Endothelial cell of umbilical vein (primary cell): ENCODE data around the gene SOX30.

Experiments
- EZH2 ChIP-seq: IDR thresholded peaks from 2 replicates; pipeline ENCODE4 v1.6.1; 2012; ENCODE audit warnings: borderline replicate concordance, low read depth, mild to moderate bottlenecking, moderate library complexity, low read length, inconsistent platforms; ENCODE audit not compliant: severe bottlenecking
- FOS ChIP-seq: IDR thresholded peaks from 2 replicates; pipeline ENCODE4 v1.6.1; 2011; ENCODE audit warnings: mild to moderate bottlenecking, low read length, moderate library complexity, borderline replicate concordance; ENCODE audit not compliant: insufficient read depth
- GATA2 ChIP-seq: IDR thresholded peaks from 2 replicates; pipeline ENCODE4 v1.7.0; 2011; ENCODE audit warnings: low read depth, mild to moderate bottlenecking, moderate library complexity, mixed read lengths, low read length; ENCODE audit not compliant: insufficient read length, insufficient read depth
- JUN ChIP-seq: IDR thresholded peaks from 2 replicates; pipeline ENCODE4 v1.6.1; 2011; ENCODE audit warnings: borderline replicate concordance, low read depth; ENCODE audit not compliant: insufficient read length, insufficient read depth
- MYC ChIP-seq: IDR thresholded peaks from one replicate; pipeline ENCODE4 v1.6.1; 2011; ENCODE audit warnings: mild to moderate bottlenecking, low read depth, low read length
- POLR2A ChIP-seq: IDR thresholded peaks from 2 replicates; pipeline ENCODE4 v1.6.1; 2012; ENCODE audit warnings: low read depth, mild to moderate bottlenecking, control low read depth, low read length
- POLR2AphosphoS5 ChIP-seq: IDR thresholded peaks from 2 replicates; pipeline ENCODE4 v1.6.1; 2012; ENCODE audit warnings: low read depth, mild to moderate bottlenecking, control low read depth, low read length, moderate library complexity; ENCODE audit not compliant: insufficient read depth
- TF ChIP-seq, protein P1 (sequence below), 2 donors: IDR thresholded peaks; 1 replicate in 1 of 2; 2 replicates in 1 of 2; pipeline ENCODE4 v1.5.1; 2011; ENCODE audit warnings: low read length in 2 of 2, mild to moderate bottlenecking in 2 of 2, moderate library complexity in 2 of 2, control low read depth in 1 of 2, inconsistent platforms in 1 of 2, low read depth in 1 of 2; ENCODE audit not compliant: insufficient read depth in 1 of 2; ENCODE audit errors: extremely low read depth in 1 of 2
- TF ChIP-seq, protein P2 (sequence below): IDR thresholded peaks from 2 replicates; pipeline ENCODE4 v1.6.1; 2011; ENCODE audit not compliant: insufficient read depth, insufficient read length

DNA sequence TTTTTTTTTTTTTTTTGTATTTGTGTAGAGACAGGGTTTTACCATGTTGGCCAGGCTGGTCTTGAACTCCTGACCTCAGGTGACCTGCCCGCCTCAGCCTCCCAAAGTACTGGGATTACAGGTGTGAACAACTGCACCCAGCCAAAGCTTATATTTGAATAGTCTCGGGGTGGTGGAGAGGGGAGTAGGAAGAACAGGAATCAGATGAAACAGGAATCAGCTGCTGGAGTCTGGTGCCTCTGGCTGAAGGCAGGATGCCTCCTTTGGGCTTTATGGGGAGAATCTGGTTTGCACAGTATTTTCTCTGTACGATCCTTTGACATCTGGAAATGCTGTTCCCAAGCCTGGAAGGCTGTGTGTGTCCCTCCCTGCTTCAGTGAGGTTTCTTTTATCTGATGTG is 30.0 kb upstream of the SOX30 start:
- TF ChIP-seq JUN (no peak), EZH2 (no peak), POLR2A (no peak), MYC (no peak), POLR2AphosphoS5 (no peak), FOS (no peak), GATA2 (no peak)
- TF ChIP-seq, protein P1, sequence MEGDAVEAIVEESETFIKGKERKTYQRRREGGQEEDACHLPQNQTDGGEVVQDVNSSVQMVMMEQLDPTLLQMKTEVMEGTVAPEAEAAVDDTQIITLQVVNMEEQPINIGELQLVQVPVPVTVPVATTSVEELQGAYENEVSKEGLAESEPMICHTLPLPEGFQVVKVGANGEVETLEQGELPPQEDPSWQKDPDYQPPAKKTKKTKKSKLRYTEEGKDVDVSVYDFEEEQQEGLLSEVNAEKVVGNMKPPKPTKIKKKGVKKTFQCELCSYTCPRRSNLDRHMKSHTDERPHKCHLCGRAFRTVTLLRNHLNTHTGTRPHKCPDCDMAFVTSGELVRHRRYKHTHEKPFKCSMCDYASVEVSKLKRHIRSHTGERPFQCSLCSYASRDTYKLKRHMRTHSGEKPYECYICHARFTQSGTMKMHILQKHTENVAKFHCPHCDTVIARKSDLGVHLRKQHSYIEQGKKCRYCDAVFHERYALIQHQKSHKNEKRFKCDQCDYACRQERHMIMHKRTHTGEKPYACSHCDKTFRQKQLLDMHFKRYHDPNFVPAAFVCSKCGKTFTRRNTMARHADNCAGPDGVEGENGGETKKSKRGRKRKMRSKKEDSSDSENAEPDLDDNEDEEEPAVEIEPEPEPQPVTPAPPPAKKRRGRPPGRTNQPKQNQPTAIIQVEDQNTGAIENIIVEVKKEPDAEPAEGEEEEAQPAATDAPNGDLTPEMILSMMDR (IDR thresholded peaks at IDR 0.05; ENCODE audit: extremely low read depth in 1 of 2, insufficient read depth in 1 of 2, low read depth in 1 of 2, low read length in 2 of 2), result no peak
- TF ChIP-seq, protein P2, sequence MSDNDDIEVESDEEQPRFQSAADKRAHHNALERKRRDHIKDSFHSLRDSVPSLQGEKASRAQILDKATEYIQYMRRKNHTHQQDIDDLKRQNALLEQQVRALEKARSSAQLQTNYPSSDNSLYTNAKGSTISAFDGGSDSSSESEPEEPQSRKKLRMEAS, result no peak
